ENCODE measurements around the gene ARHGEF39. TPM values are rescaled to one million over a fixed set of nuclear protein-coding genes. Genes with fewer than 3 reads are reported as not detected.

Gene ARHGEF39
- total and polyA plus RNA-seq, 10 of the 15 experiments (the other 5 are each of a cell fraction or from before 2014, with no cell fraction given): 2.0 to 28.9 (median 13.2) TPM

- TF ChIP-seq ESRRA (IDR thresholded peaks at IDR 0.05; ENCODE audit: low read length): no peak
- TF ChIP-seq, protein P1, sequence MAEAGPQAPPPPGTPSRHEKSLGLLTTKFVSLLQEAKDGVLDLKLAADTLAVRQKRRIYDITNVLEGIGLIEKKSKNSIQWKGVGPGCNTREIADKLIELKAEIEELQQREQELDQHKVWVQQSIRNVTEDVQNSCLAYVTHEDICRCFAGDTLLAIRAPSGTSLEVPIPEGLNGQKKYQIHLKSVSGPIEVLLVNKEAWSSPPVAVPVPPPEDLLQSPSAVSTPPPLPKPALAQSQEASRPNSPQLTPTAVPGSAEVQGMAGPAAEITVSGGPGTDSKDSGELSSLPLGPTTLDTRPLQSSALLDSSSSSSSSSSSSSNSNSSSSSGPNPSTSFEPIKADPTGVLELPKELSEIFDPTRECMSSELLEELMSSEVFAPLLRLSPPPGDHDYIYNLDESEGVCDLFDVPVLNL (IDR thresholded peaks at IDR 0.05; ENCODE audit: low read depth, low read length): peak; percentile 95
- no peak for TF ChIP-seq IRF4 (IDR thresholded peaks at IDR 0.05; ENCODE audit: low read depth, low read length)
- TF ChIP-seq POLR2A (IDR thresholded peaks at IDR 0.05; ENCODE audit: low read depth, low read length): peak; percentile 83
- no peak for TF ChIP-seq STAT3 (IDR thresholded peaks at IDR 0.05; ENCODE audit: low read depth, low read length)
- TF ChIP-seq ZNF592 (IDR thresholded peaks at IDR 0.05): no peak
- peak; percentile 20; the same call in 1 of the 2 replicates for TF ChIP-seq TCF3 (IDR thresholded peaks at IDR 0.05; ENCODE audit: borderline replicate concordance, insufficient read depth, low read depth, low read length)
- TF ChIP-seq, protein P2, sequence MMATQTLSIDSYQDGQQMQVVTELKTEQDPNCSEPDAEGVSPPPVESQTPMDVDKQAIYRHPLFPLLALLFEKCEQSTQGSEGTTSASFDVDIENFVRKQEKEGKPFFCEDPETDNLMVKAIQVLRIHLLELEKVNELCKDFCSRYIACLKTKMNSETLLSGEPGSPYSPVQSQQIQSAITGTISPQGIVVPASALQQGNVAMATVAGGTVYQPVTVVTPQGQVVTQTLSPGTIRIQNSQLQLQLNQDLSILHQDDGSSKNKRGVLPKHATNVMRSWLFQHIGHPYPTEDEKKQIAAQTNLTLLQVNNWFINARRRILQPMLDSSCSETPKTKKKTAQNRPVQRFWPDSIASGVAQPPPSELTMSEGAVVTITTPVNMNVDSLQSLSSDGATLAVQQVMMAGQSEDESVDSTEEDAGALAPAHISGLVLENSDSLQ (IDR thresholded peaks at IDR 0.05): no peak
- TF ChIP-seq, protein P3, sequence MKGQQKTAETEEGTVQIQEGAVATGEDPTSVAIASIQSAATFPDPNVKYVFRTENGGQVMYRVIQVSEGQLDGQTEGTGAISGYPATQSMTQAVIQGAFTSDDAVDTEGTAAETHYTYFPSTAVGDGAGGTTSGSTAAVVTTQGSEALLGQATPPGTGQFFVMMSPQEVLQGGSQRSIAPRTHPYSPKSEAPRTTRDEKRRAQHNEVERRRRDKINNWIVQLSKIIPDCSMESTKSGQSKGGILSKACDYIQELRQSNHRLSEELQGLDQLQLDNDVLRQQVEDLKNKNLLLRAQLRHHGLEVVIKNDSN (IDR thresholded peaks at IDR 0.05; ENCODE audit: borderline replicate concordance, extremely low read length, insufficient read depth, low read depth, low read length): no peak
- TF ChIP-seq, protein P4, sequence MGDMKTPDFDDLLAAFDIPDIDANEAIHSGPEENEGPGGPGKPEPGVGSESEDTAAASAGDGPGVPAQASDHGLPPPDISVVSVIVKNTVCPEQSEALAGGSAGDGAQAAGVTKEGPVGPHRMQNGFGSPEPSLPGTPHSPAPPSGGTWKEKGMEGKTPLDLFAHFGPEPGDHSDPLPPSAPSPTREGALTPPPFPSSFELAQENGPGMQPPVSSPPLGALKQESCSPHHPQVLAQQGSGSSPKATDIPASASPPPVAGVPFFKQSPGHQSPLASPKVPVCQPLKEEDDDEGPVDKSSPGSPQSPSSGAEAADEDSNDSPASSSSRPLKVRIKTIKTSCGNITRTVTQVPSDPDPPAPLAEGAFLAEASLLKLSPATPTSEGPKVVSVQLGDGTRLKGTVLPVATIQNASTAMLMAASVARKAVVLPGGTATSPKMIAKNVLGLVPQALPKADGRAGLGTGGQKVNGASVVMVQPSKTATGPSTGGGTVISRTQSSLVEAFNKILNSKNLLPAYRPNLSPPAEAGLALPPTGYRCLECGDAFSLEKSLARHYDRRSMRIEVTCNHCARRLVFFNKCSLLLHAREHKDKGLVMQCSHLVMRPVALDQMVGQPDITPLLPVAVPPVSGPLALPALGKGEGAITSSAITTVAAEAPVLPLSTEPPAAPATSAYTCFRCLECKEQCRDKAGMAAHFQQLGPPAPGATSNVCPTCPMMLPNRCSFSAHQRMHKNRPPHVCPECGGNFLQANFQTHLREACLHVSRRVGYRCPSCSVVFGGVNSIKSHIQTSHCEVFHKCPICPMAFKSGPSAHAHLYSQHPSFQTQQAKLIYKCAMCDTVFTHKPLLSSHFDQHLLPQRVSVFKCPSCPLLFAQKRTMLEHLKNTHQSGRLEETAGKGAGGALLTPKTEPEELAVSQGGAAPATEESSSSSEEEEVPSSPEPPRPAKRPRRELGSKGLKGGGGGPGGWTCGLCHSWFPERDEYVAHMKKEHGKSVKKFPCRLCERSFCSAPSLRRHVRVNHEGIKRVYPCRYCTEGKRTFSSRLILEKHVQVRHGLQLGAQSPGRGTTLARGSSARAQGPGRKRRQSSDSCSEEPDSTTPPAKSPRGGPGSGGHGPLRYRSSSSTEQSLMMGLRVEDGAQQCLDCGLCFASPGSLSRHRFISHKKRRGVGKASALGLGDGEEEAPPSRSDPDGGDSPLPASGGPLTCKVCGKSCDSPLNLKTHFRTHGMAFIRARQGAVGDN (IDR thresholded peaks at IDR 0.05): 0 out of 2 replicates have a peak, but pooled peaks have one; percentile 31
- TF ChIP-seq PAX8 (IDR thresholded peaks at IDR 0.05): no peak
- TF ChIP-seq GABPA (IDR thresholded peaks at IDR 0.05; ENCODE audit: low read depth): no peak
- TF ChIP-seq, protein P5, sequence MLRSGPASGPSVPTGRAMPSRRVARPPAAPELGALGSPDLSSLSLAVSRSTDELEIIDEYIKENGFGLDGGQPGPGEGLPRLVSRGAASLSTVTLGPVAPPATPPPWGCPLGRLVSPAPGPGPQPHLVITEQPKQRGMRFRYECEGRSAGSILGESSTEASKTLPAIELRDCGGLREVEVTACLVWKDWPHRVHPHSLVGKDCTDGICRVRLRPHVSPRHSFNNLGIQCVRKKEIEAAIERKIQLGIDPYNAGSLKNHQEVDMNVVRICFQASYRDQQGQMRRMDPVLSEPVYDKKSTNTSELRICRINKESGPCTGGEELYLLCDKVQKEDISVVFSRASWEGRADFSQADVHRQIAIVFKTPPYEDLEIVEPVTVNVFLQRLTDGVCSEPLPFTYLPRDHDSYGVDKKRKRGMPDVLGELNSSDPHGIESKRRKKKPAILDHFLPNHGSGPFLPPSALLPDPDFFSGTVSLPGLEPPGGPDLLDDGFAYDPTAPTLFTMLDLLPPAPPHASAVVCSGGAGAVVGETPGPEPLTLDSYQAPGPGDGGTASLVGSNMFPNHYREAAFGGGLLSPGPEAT (IDR thresholded peaks at IDR 0.05; ENCODE audit: low read depth): no peak
- TF ChIP-seq CBX3 (IDR thresholded peaks at IDR 0.05; ENCODE audit: borderline replicate concordance, low read depth): no peak
- TF ChIP-seq MTA3 (IDR thresholded peaks at IDR 0.05; ENCODE audit: borderline replicate concordance, low read length): no peak
Measured at GRCh38 chr9:35664531-35665470, at the start of gene ARHGEF39 (continued).
